Jurkat, Clone E6-1 (cell line): Measurements from ENCODE around the gene HOXA5.

Experiments
- DNase-seq: peaks from one replicate; pipeline ENCODE4 v3.0.0-alpha.2; 2011; ENCODE audit warnings: low read depth, low spot score
- H3K4me3 ChIP-seq: 2 replicates; pipeline ENCODE4 v1.5.1; 2011; ENCODE audit warnings: mild to moderate bottlenecking, low read length, control low read depth, moderate library complexity

HOXA5 gene

GRCh38 chr7:27173511-27173955, 30.1 kb upstream of the HOXA5 start:
- DNase-seq, result no peak
- H3K4me3 ChIP-seq, result no peak overlapping the region

DNA sequence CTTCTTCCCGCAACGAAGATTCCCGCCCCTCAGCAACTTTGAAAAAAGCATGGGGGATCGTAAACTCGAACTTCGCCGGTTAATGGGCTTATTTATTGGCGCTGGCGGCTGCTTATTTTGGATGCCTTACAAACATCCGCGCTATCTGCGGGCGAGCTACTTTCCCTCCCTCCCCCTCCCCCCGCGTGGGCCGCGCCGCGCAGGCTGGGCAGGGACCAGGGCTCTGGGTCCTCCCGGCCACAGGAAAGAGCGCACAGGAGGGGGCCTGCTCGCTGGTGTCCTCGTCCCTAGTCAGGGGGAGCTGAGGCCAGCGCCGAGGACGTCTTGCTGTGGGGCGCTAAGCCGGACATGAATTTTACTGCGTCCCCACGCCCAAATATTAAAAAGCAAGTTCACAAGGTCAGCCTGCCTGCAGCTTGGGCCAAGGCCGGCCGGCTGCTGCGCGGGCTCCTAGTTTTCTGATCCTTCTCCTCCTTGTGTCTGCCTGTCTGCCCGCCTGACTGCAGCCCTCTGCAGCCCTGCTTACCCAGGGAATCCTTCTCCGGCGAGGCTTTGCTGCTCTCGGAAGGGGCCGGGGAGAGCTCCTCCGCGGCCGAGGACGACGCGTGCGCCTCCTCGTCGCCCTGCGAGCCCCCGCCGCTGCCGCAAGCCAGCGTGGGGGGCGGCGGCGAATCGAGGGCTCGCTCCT, 29.5 kb upstream of the HOXA5 start:
- H3K4me3 ChIP-seq, result no peak overlapping the region
- no peak for DNase-seq

GRCh38 chr7:27172315-27172774, 28.9 kb upstream of the HOXA5 start:
- DNase-seq, result no peak
- H3K4me3 ChIP-seq, result no peak overlapping the region

GRCh38 chr7:27171637-27172314, 28.3 kb upstream of the HOXA5 start:
- no peak overlapping the region for H3K4me3 ChIP-seq

GRCh38 chr7:27171325-27171636, 27.8 kb upstream of the HOXA5 start:
- H3K4me3 ChIP-seq, result no peak overlapping the region
- DNase-seq, result no peak

More at GRCh38 chr7:27171637-27172314, 28.3 kb upstream of the HOXA5 start:
- DNase-seq, result no peak

- DNase-seq, result no peak
- H3K4me3 ChIP-seq, result no peak overlapping the region
These were observed 27.2 kb upstream of the HOXA5 start for GRCh38 chr7:27170426-27171324.

DNA sequence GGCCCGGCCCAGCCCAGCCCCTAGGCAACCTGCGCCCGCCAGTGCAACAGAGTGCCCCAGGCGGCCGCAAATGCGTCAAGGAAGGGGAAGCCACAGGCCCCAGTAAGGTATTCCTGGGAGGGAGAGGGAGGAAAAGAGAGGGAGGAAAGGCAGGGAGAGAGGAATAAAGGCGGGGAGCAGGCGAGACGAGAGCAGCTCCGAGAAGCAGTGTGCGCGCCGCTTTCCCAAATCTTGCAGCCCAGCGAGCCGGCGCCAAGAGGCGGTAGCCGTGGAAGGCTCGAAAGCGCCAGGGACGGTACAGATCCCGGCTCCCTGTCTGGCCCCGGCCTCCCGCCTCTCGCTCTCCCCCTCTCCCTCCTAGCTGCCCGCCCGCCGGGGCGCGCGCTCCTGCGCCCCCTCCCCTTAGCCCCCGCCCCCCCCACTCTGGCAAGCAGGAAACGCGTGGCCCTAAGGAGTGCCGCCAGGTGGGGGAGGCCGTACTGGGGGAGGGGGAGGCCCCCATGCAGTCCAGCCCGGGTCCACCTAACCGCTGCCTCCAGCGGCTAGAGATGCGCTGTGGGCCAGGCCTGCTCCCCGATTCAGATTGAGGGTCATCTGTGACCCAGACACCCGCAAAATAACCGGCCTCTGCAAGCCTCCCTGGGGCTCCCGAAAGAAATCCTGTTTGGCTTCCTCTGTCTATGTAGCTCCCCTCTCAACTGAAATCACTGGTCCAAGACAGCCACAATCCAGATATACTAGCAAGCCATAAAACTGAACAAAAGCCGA, 26.4 kb upstream of the HOXA5 start:
- no peak for DNase-seq
- no peak overlapping the region for H3K4me3 ChIP-seq

DNA sequence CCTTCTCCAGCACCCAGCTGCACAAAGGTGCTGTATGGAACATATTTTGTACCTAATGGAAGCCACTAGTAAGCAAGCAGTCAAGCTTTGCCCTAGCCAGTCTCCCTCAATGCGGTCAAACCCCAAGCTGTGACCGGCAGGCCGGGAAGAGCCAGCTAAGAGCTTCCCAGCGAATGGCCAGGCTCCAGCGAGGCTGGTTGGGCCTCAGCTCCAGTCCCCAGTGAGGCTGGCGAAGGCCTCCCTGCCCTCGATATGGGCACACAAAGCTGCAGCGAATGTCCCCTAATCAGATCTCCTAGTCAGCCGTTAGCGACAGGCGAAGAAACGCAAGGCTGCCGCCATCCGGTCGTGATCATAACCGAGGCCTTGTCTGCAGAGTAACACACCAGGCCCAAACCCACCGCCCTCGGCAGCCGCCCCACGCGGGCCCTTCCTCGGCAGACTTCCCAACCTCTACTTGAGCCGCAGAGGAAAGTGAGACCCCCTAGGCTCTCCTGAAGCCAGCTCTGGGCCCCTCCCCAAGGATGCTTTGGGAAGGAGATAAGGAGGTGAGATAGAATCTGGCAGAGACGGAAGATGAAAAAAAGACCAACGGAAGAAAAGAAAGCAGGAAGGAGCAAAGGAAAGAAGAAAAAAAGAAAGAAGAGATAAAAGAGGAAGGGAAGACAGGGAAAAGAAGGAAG, 24.9 kb upstream of the HOXA5 start:
- no peak for DNase-seq
- no peak overlapping the region for H3K4me3 ChIP-seq

DNA sequence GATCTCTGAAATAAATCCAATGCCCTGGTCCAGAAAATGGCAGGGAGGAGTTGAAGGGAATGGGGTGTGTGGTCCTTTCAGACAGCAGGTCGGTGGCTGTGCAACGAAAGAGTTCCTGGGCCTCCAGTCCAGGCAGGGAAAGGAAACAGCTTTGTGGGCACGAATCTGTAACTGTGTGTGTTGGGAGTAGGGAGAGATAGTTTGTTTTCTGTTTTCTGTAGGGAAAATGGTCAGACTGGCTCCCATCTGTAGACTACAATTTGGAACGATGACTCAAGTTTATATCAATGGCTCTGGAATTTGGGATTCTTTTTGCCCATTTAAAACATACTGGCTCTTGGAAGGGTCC, 24.4 kb upstream of the HOXA5 start:
- no peak overlapping the region for H3K4me3 ChIP-seq
- DNase-seq, result no peak

DNA sequence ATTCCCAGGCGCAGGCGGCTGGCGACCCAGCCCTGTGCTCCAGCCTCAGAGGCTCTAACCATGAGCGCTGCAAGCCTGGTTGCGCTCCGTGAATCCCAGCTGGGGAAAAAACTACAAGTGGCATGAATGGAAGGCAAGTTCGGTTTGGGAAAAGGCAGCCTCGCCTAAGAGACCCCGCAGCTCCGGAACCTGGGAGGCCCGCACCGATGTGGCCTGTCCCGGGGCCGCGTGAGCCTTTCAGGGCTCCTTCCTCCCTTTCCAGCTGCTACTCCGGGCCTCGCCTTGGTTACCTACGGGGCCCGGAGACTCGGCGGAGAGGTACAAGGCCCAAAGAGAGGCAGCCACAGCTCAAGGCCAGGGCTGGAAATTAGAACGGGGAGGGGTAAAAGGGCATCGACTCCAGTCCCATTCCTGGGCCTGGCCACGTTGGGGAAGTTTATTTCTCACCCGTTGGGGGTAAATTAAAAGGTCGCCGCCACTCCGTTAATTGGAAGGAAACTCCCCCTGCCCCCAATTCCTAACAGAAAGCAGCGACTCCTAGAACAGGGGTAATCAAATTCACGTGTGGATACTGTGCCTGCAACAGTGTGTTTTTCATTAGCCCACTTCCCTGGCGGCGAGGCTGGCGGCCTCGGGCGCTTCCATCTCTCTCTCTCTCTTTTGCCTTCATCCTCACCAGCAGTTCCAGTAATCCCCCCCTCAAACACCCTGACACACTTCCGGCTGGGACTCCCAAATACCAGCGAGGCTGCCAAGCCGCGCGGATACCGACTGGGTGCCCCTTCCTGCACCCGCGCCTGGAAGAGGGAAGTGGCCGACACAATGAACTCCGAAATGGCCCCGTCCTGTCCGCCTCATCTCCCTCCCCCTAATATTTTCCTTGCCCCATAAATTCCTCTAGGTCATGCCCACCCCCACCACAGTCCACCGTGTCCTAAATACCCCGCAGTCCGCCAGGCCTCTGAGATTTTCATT, 23.3 kb upstream of the HOXA5 start:
- DNase-seq, result no peak
- no peak overlapping the region for H3K4me3 ChIP-seq

GRCh38 chr7:27165996-27166530, 22.6 kb upstream of the HOXA5 start:
- DNase-seq, result no peak
- no peak overlapping the region for H3K4me3 ChIP-seq

DNA sequence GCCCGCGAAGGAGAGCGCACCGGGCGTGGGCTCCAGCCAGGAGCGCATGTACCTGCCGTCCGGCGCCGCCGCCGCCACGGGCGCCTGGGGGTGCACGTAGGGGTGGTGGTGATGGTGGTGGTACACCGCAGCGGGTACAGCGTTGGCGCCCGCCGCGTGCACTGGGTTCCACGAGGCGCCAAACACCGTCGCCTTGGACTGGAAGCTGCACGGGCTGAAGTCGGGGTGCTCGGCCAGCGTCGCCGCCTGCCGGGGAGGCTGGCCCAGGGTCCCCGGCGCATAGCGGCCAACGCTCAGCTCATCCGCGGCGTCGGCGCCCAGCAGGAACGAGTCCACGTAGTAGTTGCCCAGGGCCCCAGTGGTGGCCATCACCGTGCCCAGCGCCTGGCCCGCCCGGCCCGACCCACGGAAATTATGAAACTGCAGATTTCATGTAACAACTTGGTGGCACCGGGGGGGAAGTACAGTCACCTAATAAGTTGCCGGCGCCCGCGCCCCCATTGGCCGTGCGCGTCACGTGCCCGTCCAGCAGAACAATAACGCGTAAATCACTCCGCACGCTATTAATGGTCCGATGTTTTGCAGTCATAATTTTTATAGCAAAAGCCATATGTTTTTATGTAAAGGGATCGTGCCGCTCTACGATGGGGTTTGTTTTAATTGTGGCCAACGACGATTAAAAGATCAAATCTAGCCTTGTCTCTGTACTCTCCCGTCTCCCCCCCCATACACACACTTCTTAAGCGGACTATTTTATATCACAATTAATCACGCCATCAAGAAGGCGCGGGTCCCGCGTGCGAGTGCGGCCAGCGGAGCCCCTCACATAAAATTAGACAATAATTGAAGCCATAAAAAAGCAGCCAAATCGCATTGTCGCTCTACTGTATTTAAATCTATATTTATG, 21.9 kb upstream of the HOXA5 start, which contains the start of gene HOXA9:
HOXA9 (minus strand) TSS at position 449 of the 907 bp plus-strand sequence; CDS start at position 369, 80 bp downstream.
- no peak within 1 kb of the TSS for H3K4me3 ChIP-seq
- no peak for DNase-seq

DNA sequence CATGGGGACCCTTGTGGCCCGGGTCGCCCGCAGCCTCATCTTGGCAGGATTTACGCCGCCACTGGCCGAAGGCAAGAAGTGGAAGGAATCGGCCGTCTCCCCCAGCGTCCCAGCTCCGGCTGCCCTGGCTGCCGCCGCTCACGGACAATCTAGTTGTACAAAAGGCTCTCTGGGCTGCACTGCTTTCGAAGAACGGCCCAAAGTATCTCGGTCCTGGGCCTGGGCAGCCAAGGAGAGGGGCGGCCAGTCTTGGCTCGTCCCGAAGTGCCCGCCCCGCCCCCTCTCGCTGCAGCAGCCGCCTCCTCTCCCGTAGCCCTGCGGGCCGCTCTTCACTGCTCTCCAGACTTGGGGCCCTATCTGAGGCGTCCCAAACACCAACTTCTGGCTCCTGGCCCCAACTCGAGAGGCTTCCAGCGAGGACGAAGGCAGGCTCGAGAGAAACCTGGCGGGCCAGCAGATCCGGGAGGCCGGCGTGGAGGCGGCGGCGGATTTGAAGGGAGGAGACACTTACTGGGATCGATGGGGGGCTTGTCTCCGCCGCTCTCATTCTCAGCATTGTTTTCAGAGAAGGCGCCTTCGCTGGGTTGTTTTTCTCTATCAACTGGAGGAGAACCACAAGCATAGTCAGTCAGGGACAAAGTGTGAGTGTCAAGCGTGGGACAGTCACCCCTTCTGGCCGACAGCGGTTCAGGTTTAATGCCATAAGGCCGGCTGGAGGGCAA, 21.0 kb upstream of the HOXA5 start:
- no peak for DNase-seq
- no peak overlapping the region for H3K4me3 ChIP-seq

- H3K4me3 ChIP-seq, result no peak overlapping the region
- DNase-seq, result no peak
These were observed 20.5 kb upstream of the HOXA5 start for GRCh38 chr7:27164045-27164366.

DNA sequence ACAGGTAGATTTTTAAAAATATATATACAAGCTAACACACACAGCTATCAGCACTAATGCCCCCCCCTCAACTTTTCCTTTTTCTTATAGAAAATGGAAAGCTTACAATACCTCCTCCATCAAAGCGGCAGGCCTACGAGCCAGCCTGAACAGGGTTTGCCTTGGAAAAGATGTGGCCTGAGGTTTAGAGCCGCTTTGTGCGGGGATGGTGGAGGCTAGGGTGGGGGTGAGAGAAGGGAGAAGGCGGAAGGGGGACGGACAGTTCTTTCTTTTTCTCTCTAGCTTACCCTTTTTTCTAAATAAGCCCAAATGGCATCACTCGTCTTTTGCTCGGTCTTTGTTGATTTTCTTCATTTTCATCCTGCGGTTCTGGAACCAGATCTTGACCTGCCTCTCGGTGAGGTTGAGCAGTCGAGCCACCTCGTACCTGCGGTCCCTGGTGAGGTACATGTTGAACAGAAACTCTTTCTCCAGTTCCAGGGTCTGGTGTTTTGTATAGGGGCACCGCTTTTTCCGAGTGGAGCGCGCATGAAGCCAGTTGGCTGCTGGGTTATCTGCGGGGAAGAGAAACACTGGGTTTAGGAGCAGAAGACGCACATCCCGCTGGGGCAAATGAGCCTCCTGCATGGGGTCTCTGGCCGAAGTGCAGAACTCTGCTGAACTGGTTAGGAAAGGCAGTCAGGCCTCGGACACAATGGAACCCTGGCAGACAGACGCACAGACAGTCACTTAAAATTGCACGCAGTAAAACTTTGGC, 20.0 kb upstream of the HOXA5 start:
- H3K4me3 ChIP-seq, result no peak overlapping the region

More for the DNA sequence above, 20.0 kb upstream of the HOXA5 start:
- no peak for DNase-seq
